H1 (cell line): ENCODE results near the gene CBL. TPM values are rescaled to one million over a fixed set of nuclear protein-coding genes. Genes with fewer than 3 reads are reported as not detected.

Experiments used
- ASH2L ChIP-seq: fragments of 200-600, 300-600 bp; sonication (generic); IDR thresholded peaks from one replicate; pipeline ENCODE4 v1.7.1; 2017; ENCODE audit warnings: low read length
- CTBP2 ChIP-seq: IDR thresholded peaks from 2 replicates; pipeline ENCODE4 v1.7.0; 2011; ENCODE audit warnings: borderline replicate concordance, mild to moderate bottlenecking, moderate library complexity, mixed read lengths, low read length; ENCODE audit not compliant: insufficient read depth, insufficient read length
- KDM1A ChIP-seq: fragments of 200-600, 300-600 bp; sonication (generic); IDR thresholded peaks from 2 replicates; pipeline ENCODE4 v1.7.1; 2016; ENCODE audit warnings: mild to moderate bottlenecking, low read length, borderline replicate concordance
- MAFK ChIP-seq: IDR thresholded peaks from 2 replicates; pipeline ENCODE4 v1.6.1; 2012; ENCODE audit warnings: low read depth, mild to moderate bottlenecking, improper control_type of control experiment, low read length
- RNF2 ChIP-seq: fragments of 200-900, 300-1000 bp; sonication (generic); IDR thresholded peaks from 2 replicates; pipeline ENCODE4 v1.7.1; 2016; ENCODE audit warnings: borderline replicate concordance, low read depth, mild to moderate bottlenecking, antibody characterized with exemption, low read length; ENCODE audit not compliant: poor library complexity, severe bottlenecking; ENCODE audit errors: missing control alignments
- SP2 ChIP-seq: IDR thresholded peaks from 2 replicates; pipeline ENCODE4 v1.6.1; 2012; ENCODE audit warnings: mild to moderate bottlenecking, low read length, inconsistent platforms
- SP4 ChIP-seq: IDR thresholded peaks from 2 replicates; pipeline ENCODE4 v1.6.1; 2012; ENCODE audit warnings: low read length, inconsistent platforms
- TEAD4 ChIP-seq: IDR thresholded peaks from 2 replicates; pipeline ENCODE4 v1.6.1; 2012; ENCODE audit warnings: low read depth, low read length, inconsistent platforms, mixed read lengths
- polyA plus RNA-seq, 7 experiments: library from polyadenylated mRNA; depleted of rRNA in 3 of 7; stranded (reverse) in 5 of 7; unstranded in 2 of 7; fragments of >200 nt in 5 of 7; fragments of 200-250 nt in 2 of 7; gene quantifications; 1 replicate in 5 of 7; 2 replicates in 1 of 7; 4 replicates in 1 of 7; pipeline versions ENCODE4 v1.2.1 to v1.2.3, GENCODE V29; 2011 to 2013; ENCODE audit warnings: missing spikeins in 2 of 7, mixed read lengths in 2 of 7
- total RNA-seq: library from RNA; stranded (reverse); fragmentation: NEBNext Ultra II Directional; extraction: Animal tissue kit (Norgen Biotek cat#: 25700); gene quantifications from 2 replicates; pipeline ENCODE4 v1.2.1, GENCODE V29; 2021
- TF ChIP-seq, protein P1 (sequence below): IDR thresholded peaks from 2 replicates; pipeline ENCODE4 v1.6.1; 2011; ENCODE audit warnings: low read depth, mild to moderate bottlenecking, low read length; ENCODE audit not compliant: insufficient read depth
- TF ChIP-seq, protein P2 (sequence below), 3 experiments: IDR thresholded peaks; 1 replicate in 2 of 3; 2 replicates in 1 of 3; pipeline versions ENCODE4 v1.5.1 to v1.6.1; 2011; ENCODE audit warnings: low read length in 3 of 3, mild to moderate bottlenecking in 3 of 3, inconsistent platforms in 2 of 3, low read depth in 1 of 3, moderate library complexity in 1 of 3; ENCODE audit not compliant: insufficient read depth in 1 of 3; ENCODE audit errors: control extremely low read depth in 1 of 3

Gene CBL
- total and polyA plus RNA-seq, 2 of the 8 experiments (the other 6 are each of a cell fraction or from before 2014, with no cell fraction given) = 23.1 to 57.8 TPM

DNA sequence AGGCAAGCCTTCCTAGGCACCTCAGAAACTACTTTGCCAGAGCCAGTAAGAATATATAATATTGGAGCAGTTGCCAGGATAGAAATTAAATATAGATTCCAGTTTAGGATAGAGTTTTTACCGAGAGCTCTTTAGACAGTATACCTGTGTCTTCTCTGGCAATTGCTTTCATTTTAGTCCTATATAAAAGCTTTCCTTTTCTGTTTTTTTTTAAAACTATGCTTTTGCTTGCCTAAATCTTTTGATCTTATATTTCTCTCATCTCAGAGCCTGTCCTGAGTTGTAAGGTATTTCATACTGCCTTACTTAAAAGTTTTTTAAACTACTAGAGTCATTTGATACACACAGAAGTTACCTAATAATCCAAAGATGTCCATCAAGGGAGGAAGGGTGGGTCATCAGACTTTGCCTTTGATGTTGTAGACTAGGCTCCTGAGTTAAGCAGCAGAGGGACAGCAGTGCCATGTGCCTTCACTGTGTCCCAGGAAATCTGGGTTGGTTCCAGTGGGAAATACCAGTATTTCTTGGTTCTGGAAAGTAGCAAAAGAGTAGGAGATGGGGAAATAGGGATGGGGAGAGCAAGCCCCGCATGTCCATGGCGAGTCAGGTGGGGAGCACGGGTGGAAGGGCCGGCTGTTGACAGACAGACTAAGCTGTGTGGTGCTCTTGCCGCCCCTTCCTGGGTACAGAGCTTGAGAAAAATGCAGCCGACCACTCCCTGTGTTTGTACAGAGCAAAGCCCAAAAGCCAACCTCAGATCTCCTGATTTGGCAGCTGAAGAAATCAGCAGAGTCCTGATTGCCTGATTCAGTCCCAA is 99.6 kb downstream of the CBL start (continued):
- TF ChIP-seq, protein P1, sequence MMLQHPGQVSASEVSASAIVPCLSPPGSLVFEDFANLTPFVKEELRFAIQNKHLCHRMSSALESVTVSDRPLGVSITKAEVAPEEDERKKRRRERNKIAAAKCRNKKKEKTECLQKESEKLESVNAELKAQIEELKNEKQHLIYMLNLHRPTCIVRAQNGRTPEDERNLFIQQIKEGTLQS = no peak
- no peak for TF ChIP-seq CTBP2
- TF ChIP-seq KDM1A = no peak
- TF ChIP-seq, protein P2, sequence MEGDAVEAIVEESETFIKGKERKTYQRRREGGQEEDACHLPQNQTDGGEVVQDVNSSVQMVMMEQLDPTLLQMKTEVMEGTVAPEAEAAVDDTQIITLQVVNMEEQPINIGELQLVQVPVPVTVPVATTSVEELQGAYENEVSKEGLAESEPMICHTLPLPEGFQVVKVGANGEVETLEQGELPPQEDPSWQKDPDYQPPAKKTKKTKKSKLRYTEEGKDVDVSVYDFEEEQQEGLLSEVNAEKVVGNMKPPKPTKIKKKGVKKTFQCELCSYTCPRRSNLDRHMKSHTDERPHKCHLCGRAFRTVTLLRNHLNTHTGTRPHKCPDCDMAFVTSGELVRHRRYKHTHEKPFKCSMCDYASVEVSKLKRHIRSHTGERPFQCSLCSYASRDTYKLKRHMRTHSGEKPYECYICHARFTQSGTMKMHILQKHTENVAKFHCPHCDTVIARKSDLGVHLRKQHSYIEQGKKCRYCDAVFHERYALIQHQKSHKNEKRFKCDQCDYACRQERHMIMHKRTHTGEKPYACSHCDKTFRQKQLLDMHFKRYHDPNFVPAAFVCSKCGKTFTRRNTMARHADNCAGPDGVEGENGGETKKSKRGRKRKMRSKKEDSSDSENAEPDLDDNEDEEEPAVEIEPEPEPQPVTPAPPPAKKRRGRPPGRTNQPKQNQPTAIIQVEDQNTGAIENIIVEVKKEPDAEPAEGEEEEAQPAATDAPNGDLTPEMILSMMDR (IDR thresholded peaks at IDR 0.05; ENCODE audit: control extremely low read depth in 1 of 3, insufficient read depth in 1 of 3, low read depth in 1 of 3, low read length in 3 of 3) = no peak
- TF ChIP-seq MAFK = no peak
- no peak for TF ChIP-seq ASH2L
- no peak for TF ChIP-seq SP2
- TF ChIP-seq SP4 = no peak
- TF ChIP-seq TEAD4 = no peak
- TF ChIP-seq RNF2 = no peak
